IPS-15b (cell line): ENCODE data around the gene MEF2D.

Source experiments
- H3K27me3 ChIP-seq: one replicate; pipeline ENCODE4 v1.6.1; 2013; ENCODE audit warnings: low read length; ENCODE audit not compliant: control insufficient read depth, insufficient read depth
- H3K36me3 ChIP-seq: one replicate; pipeline ENCODE4 v1.6.1; 2013; ENCODE audit warnings: low read length; ENCODE audit not compliant: control insufficient read depth, insufficient read depth
- H3K4me1 ChIP-seq: one replicate; pipeline ENCODE4 v1.6.1; 2013; ENCODE audit warnings: mild to moderate bottlenecking, low read length; ENCODE audit not compliant: control insufficient read depth, insufficient read depth
- H3K4me3 ChIP-seq: one replicate; pipeline ENCODE4 v1.5.1; 2013; ENCODE audit warnings: low read depth, low read length
- H3K9ac ChIP-seq: one replicate; pipeline ENCODE4 v1.6.1; 2013; ENCODE audit warnings: low read depth, mild to moderate bottlenecking, low read length
- H3K9me3 ChIP-seq: one replicate; pipeline ENCODE4 v1.6.1; 2013; ENCODE audit warnings: mild to moderate bottlenecking, low read length; ENCODE audit not compliant: control insufficient read depth, insufficient read depth

MEF2D gene

GRCh38 chr1:156482276-156482675, 18.3 kb downstream of the MEF2D start:
- Histone ChIP-seq H3K9me3 (no peaks in the 10 kb centered on the region), H3K9ac (no peak overlapping the region), H3K4me1 (peaks cover 8% of the 10 kb centered on the region), H3K36me3 (peaks cover 53% of the 10 kb centered on the region), H3K4me3 (no peak overlapping the region), H3K27me3 (no peaks in the 10 kb centered on the region)

GRCh38 chr1:156481527-156481926, 19.0 kb downstream of the MEF2D start:
- no peaks in the 10 kb centered on the region for H3K9me3 ChIP-seq
- H3K9ac ChIP-seq: no peak overlapping the region
- peaks cover 8% of the 10 kb centered on the region for H3K4me1 ChIP-seq
- H3K36me3 ChIP-seq: peaks cover 55% of the 10 kb centered on the region
- no peaks in the 10 kb centered on the region for H3K27me3 ChIP-seq
- no peak overlapping the region for H3K4me3 ChIP-seq

- H3K4me1 ChIP-seq: peaks cover 8% of the 10 kb centered on the region
- peaks cover 65% of the 10 kb centered on the region for H3K36me3 ChIP-seq
These were observed 20.0 kb downstream of the MEF2D start for GRCh38 chr1:156480411-156481192.

GRCh38 chr1:156480016-156480370, 20.6 kb downstream of the MEF2D start:
- Histone ChIP-seq H3K27me3 (no peaks in the 10 kb centered on the region), H3K9me3 (no peaks in the 10 kb centered on the region), H3K4me1 (peaks cover 8% of the 10 kb centered on the region), H3K9ac (no peak overlapping the region), H3K4me3 (no peak overlapping the region), H3K36me3 (peaks cover 71% of the 10 kb centered on the region)

More at GRCh38 chr1:156480411-156481192, 20.0 kb downstream of the MEF2D start:
- no peak overlapping the region for H3K4me3 ChIP-seq
- no peaks in the 10 kb centered on the region for H3K27me3 ChIP-seq
- H3K9ac ChIP-seq: no peak overlapping the region
- H3K9me3 ChIP-seq: no peaks in the 10 kb centered on the region

- peaks cover 8% of the 10 kb centered on the region for H3K4me1 ChIP-seq
- H3K4me3 ChIP-seq: no peak overlapping the region
- H3K9ac ChIP-seq: no peak overlapping the region
- peaks cover 73% of the 10 kb centered on the region for H3K36me3 ChIP-seq
- H3K9me3 ChIP-seq: no peaks in the 10 kb centered on the region
- H3K27me3 ChIP-seq: no peaks in the 10 kb centered on the region
These were observed 21.2 kb downstream of the MEF2D start for GRCh38 chr1:156479093-156480015.

- Histone ChIP-seq H3K9ac (no peak overlapping the region), H3K4me1 (peaks cover 8% of the 10 kb centered on the region), H3K27me3 (no peaks in the 10 kb centered on the region), H3K9me3 (no peaks in the 10 kb centered on the region), H3K4me3 (no peak overlapping the region), H3K36me3 (peaks cover 82% of the 10 kb centered on the region)
These were observed 22.3 kb downstream of the MEF2D start for GRCh38 chr1:156478250-156478627.

- Histone ChIP-seq H3K9ac (no peak overlapping the region), H3K9me3 (no peaks in the 10 kb centered on the region), H3K27me3 (no peaks in the 10 kb centered on the region), H3K36me3 (peaks cover 76% of the 10 kb centered on the region), H3K4me1 (peaks cover 8% of the 10 kb centered on the region), H3K4me3 (no peak overlapping the region)
These were observed 22.9 kb downstream of the MEF2D start for GRCh38 chr1:156477526-156478249.

GRCh38 chr1:156476501-156477298, 23.9 kb downstream of the MEF2D start:
- no peaks in the 10 kb centered on the region for H3K9me3 ChIP-seq
- no peak overlapping the region for H3K9ac ChIP-seq
- H3K36me3 ChIP-seq: peaks cover 70% of the 10 kb centered on the region
- no peaks in the 10 kb centered on the region for H3K27me3 ChIP-seq
- no peak overlapping the region for H3K4me3 ChIP-seq
- peaks cover 8% of the 10 kb centered on the region for H3K4me1 ChIP-seq

GRCh38 chr1:156475568-156476500, 24.7 kb downstream of the MEF2D start:
- no peaks in the 10 kb centered on the region for H3K9me3 ChIP-seq
- H3K4me3 ChIP-seq: no peak overlapping the region
- H3K9ac ChIP-seq: no peak overlapping the region
- peaks cover 65% of the 10 kb centered on the region for H3K36me3 ChIP-seq
- peaks cover under 1% of the 10 kb centered on the region for H3K4me1 ChIP-seq
- no peaks in the 10 kb centered on the region for H3K27me3 ChIP-seq

GRCh38 chr1:156474966-156475365, 25.6 kb downstream of the MEF2D start:
- H3K27me3 ChIP-seq: no peaks in the 10 kb centered on the region
- H3K36me3 ChIP-seq: peaks cover 61% of the 10 kb centered on the region
- no peaks in the 10 kb centered on the region for H3K4me1 ChIP-seq
- no peak overlapping the region for H3K9ac ChIP-seq
- H3K4me3 ChIP-seq: no peak overlapping the region
- no peaks in the 10 kb centered on the region for H3K9me3 ChIP-seq
